ENCODE results near the gene PCSK1N.
"Not testable (repeated sequence)": the region's sequence is repeated elsewhere in the genome, so short reads cannot be mapped to it uniquely, and the experiment has no call there.

The PCSK1N gene

GRCh38 chrX:48835524-48836329 is at the start of gene PCSK1N:
Gene PCSK1N (minus strand): TSS chrX:48835610. CDS start chrX:48835532, 78 bp downstream.
- no peak for DNase-seq (ENCODE audit: low read depth in 1 of 2, low spot score in 1 of 2)

- DNase-seq (ENCODE audit: low read depth in 1 of 2, low spot score in 1 of 2) = no peak
Observed at GRCh38 chrX:48883729-48884128, 48.3 kb upstream of the PCSK1N start.

- DNase-seq (ENCODE audit: low read depth in 1 of 2, low spot score in 1 of 2) = not testable (repeated sequence)
Observed at GRCh38 chrX:48876944-48877343, 41.5 kb upstream of the PCSK1N start.

- DNase-seq (ENCODE audit: low read depth in 1 of 2, low spot score in 1 of 2) = not testable (repeated sequence)
Observed at GRCh38 chrX:48872017-48872416, 36.6 kb upstream of the PCSK1N start.

- DNase-seq (ENCODE audit: low read depth in 1 of 2, low spot score in 1 of 2) = no peak
Observed at GRCh38 chrX:48864210-48864609, 28.8 kb upstream of the PCSK1N start.

- DNase-seq (ENCODE audit: low read depth in 1 of 2, low spot score in 1 of 2) = no peak
Observed at GRCh38 chrX:48854898-48855297, 19.5 kb upstream of the PCSK1N start.

- not testable (repeated sequence) for DNase-seq (ENCODE audit: low read depth in 1 of 2, low spot score in 1 of 2)
Observed at GRCh38 chrX:48854121-48854804, 18.9 kb upstream of the PCSK1N start.

GRCh38 chrX:48853494-48853893 is 18.1 kb upstream of the PCSK1N start:
- DNase-seq (ENCODE audit: low read depth in 1 of 2, low spot score in 1 of 2) = not testable (repeated sequence)

- no peak for DNase-seq (ENCODE audit: low read depth in 1 of 2, low spot score in 1 of 2)
Observed at GRCh38 chrX:48852857-48853256, 17.4 kb upstream of the PCSK1N start.

GRCh38 chrX:48848847-48849246 is 13.4 kb upstream of the PCSK1N start:
- no peak for DNase-seq (ENCODE audit: low read depth in 1 of 2, low spot score in 1 of 2)

- no peak for DNase-seq (ENCODE audit: low read depth in 1 of 2, low spot score in 1 of 2)
Observed at GRCh38 chrX:48839686-48840085, 4.3 kb upstream of the PCSK1N start.

- DNase-seq (ENCODE audit: low read depth in 1 of 2, low spot score in 1 of 2) = no peak
Observed at GRCh38 chrX:48834383-48834709, 1.1 kb downstream of the PCSK1N start.

GRCh38 chrX:48833542-48834138 is 1.8 kb downstream of the PCSK1N start:
- no peak for DNase-seq (ENCODE audit: low read depth in 1 of 2, low spot score in 1 of 2)

GRCh38 chrX:48831909-48832291 is 3.5 kb downstream of the PCSK1N start:
- no peak for DNase-seq (ENCODE audit: low read depth in 1 of 2, low spot score in 1 of 2)

- no peak for DNase-seq (ENCODE audit: low read depth in 1 of 2, low spot score in 1 of 2)
Observed at GRCh38 chrX:48831136-48831908, 4.1 kb downstream of the PCSK1N start.

- DNase-seq (ENCODE audit: low read depth in 1 of 2, low spot score in 1 of 2) = no peak
Observed at GRCh38 chrX:48829016-48829735, 6.2 kb downstream of the PCSK1N start.

- no peak for DNase-seq (ENCODE audit: low read depth in 1 of 2, low spot score in 1 of 2)
Observed at GRCh38 chrX:48827654-48827968, 7.8 kb downstream of the PCSK1N start.

- no peak for DNase-seq (ENCODE audit: low read depth in 1 of 2, low spot score in 1 of 2)
Observed at GRCh38 chrX:48826876-48827653, 8.3 kb downstream of the PCSK1N start.

GRCh38 chrX:48826135-48826875 is 9.1 kb downstream of the PCSK1N start, which contains the start of gene ERAS:
Gene ERAS (plus strand): TSS chrX:48826513. CDS start chrX:48829124, 2,611 bp downstream.
- no peak for DNase-seq (ENCODE audit: low read depth in 1 of 2, low spot score in 1 of 2)

Data from activated T-helper 1 cell treated with anti-CD3 and anti-CD28 coated beads, Interleukin-2, amount 50 U/mL, for 16 hours (primary cell).